A204.1 (cell line): Measurements from ENCODE around the gene HBE1.
"Not testable (repeated sequence)": the region's sequence is repeated elsewhere in the genome, so short reads cannot be mapped to it uniquely, and the experiment has no call there.

ENCODE experiments used
- FAIRE-seq: peaks from 2 replicates; lab custom pipeline; 2012; peaks lifted over from hg19 to GRCh38; lab: Jason Lieb, UNC

The HBE1 gene

DNA sequence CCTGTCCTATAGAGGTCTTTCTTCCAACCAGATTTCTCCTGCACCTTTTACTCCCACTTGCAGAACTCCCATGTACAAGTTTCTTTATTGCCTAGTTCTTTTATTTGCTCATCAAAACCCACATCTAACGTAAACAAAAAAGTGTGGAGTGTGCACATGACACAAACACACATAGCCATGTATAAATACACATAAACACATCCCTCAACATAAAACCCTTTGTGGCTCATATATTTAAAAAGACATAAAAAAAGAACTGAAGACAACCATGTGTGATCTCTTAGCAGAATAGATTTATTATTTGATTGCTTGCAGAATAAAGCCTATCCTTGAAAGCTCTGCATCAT, 16.9 kb downstream of the HBE1 start:
- FAIRE-seq, result no peak

DNA sequence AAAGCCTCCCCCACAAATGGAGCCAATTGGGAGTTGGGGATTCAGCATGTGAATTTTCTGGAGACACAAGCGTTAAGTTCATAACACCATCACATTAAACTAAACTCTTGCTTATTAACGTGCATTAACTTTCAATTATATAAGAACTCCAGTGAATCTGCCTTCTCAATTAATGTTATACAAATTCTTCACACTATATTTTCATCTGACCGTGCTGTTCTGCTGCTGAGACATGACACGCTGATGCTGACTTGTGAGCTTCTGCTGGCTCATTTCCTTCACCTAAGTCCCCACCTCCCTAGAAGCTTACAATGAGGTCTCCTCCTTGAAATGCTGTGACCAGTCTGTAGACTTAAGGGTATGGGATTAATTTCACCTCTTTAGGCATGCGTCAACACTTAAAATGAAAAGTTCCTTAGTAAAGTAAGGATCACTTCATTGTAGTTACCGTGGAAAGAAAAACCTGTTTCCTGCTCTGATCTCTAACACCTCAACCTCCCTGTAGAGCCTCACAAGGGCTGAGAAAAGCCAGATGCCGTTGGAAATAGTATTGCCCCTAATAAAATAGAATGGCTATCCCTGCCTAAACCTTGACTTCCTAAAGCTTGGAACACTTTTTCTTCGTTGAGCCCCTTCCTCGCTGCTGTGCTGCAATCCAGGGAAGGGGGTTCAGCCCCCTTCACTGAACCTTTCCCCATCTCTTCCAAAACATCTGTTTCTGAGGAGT, 17.4 kb downstream of the HBE1 start:
- no peak for FAIRE-seq

DNA sequence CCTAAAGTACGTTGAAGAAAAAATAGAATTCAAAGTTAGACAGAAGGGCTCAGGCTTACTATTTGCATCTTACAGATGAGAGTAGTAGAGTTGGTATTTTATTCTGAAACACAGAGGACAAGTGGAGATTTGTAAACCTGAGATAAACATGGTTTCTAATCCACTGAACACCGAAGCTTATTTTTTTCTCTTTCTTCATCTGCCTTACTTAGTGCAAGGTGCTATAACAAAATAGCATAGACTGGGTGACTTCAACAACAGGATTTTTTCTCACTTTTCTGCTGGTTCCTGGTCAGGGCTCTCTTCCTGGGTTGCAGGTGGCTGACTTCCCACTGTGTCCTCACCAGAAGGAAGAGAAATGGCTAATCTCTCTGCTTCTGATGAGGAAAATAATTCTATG, 18.0 kb downstream of the HBE1 start:
- FAIRE-seq, result no peak

DNA sequence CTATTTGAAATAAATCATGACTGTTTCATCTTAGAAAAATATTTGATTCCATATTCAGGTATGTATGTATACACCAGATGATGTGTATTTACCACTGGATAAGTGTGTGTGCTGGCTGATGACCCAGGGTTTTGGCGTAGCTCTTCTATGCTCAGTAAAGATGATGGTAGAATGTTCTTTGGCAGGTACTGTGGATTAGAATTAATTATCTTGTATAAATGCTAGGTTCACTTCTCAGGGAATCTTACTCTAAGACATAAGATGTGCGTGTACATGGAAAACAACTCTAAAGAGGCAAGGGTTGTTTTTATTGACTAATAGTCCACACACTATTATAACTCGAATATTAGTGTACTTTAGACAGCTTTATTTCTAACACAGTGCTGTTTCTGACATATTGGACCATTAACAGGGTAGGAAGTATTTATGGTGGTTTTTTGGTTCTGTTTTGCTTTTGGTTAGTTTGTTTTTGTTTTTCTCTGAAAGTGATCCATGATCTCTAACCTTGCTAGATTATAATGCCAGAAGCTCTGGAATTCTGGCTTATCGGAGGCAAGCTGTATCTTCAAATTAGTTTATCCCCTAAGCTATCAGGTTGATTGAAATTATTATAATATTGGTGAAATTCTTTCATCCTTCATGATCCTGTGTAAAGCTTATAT, 19.1 kb downstream of the HBE1 start:
- FAIRE-seq, result no peak

DNA sequence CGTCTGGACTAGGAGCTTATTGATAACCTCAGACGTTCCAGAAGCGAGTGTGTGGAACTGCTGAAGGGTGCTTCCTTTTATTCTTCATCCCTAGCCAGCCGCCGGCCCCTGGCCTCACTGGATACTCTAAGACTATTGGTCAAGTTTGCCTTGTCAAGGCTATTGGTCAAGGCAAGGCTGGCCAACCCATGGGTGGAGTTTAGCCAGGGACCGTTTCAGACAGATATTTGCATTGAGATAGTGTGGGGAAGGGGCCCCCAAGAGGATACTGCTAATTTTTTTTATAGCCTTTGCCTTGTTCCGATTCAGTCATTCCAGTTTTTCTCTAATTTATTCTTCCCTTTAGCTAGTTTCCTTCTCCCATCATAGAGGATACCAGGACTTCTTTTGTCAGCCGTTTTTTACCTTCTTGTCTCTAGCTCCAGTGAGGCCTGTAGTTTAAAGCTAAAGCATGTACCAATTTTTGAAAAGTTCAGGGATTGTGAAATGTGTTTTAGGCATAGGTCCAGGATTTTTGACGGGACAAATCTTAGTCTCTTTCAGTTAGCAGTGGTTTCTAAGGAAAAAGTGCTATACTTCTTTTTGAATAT, 19.8 kb downstream of the HBE1 start, which contains the start of gene HBG1:
HBG1 (minus strand) TSS at position 51 of the 590 bp plus-strand sequence. CDS start 53 bp downstream, outside the sequence.
- not testable (repeated sequence) for FAIRE-seq

DNA sequence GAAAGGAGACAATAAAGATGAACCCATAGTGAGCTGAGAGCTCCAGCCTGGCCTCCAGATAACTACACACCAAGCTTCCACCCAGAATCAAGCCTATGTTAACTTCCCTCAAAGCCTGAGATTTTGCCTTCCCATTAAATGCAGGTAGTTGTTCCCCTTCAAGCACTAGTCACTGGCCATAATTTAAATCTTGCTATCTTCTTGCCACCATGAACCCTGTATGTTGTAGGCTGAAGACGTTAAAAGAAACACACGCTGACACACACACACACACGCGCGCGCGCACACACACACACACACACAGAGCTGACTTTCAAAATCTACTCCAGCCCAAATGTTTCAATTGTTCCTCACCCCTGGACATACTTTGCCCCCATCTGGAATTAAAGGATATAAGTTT, 21.2 kb downstream of the HBE1 start:
- FAIRE-seq, result not testable (repeated sequence)

DNA sequence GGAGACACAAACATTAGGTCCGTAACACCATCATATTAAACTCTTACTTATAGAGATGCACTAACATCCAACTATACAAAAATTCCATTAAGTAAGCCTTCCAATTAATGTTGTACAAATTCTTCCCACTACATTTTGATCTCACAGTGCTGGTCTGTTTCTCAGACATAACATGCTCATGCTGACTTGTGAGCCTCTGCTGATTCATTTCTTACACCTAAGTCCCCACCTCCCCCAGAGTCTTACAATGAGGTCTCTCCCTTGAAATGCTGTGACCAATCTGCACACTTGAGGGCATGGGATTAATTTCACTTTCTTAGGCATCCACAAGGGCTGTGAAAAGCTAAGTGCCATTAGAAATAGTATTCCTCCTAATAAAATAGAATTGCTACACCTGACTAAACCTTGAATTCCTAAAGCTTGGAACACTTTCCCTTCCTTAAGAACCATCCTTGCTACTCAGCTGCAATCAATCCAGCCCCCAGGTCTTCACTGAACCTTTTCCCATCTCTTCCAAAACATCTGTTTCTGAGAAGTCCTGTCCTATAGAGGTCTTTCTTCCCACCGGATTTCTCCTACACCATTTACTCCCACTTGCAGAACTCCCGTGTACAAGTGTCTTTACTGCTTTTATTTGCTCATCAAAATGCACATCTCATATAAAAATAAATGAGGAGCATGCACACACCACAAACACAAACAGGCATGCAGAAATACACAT, 22.1 kb downstream of the HBE1 start:
- FAIRE-seq, result no peak

DNA sequence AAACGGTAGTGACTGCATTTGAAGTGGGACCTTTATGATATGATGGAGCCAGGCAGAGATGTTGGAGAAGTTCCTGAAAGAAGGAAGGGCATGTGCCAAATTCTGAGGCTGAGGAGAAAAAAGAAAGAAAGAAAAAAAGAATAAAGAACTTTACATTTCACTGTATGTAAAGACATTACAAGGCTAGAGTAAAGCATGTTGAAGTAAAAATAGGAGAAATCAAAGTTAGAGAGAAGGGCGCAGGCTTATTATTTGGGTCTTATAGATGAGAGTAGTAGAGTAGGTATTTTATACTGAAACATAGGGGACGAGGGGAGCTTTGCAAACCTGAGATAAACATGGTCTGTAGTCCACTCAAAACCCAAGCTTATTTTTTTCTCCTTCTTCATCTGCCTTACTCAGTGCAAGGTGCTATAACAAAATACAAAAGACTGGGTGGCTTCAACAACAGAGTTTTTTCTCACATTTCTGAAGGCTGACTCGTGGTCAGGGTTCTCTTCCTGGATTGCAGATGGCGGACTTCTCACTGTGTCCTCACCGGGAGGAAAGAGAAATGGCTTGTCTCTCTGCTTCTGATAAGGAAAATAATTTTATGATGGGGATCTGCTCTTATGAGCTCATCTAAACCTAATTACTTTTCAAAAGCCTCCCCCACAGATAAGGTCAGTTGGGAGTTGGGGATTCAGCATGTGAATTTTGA, 22.8 kb downstream of the HBE1 start:
- FAIRE-seq, result no peak

DNA sequence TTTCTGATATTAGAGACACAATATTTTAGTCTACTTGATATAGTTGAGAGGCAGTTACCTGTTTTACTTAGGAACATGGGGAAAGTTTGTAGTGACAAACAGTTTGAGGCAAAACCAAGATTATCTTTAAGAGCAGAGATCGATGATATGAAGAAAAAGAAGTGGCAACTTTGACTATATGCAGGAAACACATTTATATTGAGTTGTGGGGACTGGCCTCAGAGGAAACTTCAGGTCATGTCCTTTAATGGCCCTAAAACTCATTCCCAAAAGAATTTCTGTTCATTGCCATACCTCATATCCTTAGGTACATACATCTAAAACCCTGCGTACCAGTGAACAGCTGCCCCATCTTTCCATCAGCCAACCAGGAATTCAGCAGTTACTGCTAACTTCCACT, 24.6 kb downstream of the HBE1 start:
- no peak for FAIRE-seq

DNA sequence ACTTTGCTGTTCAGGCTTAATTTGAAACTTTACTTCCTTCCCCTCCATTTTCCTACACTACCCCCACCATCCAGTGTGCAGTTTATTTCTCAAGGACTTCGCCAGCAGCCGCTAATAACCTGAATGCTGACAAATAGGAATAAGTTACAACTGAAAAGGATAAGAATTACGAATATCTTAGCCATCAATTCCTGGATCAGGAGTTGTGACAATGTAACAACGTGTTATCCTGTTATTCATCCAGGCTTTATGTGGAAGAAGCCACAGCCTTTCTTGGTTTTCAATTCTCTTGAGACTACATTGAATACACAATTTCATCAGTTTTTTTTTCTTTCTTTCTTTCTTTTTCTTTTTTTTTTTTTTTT, 25.9 kb downstream of the HBE1 start:
- no peak for FAIRE-seq

DNA sequence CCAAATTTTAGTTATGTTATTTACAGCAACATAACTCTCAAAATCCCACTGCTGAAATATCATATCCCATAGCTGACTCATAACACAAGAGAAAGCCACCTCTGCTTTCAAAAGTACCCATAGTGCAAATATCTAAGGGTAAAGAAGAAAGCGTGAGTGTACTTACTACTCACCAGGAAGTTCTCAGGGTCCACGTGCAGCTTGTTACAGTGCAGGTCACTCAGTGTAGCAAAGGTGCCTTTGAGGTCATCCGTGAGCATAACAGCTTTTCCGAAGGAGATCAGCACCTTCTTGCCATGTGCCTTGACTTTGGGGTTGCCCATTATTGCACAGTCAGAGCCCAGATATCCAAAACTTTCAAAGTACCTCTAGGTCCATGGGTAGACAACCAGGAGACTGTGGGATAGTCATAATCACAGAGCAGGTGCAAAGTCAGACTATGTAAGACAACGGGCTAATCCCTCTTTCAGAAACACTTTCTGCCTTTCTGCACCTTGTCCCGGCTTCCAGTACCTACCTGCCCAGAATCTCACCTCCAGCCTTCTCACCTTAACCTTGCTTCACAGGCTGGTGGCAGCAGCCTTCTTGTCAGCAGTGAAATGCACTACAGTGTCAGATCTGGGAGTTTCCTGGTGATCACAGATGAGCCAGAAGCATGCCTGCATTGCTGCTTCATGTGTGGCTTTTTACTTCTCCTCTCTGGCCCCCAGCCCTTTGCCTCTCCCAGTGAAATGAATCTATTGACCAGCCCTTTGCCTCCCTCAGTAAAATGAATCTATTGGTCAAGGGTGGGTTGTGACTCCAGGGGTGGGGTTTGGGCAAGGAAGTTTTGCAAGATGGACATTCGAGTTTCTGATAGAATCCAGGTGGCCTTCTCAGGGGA, 26.6 kb downstream of the HBE1 start:
- FAIRE-seq, result no peak

DNA sequence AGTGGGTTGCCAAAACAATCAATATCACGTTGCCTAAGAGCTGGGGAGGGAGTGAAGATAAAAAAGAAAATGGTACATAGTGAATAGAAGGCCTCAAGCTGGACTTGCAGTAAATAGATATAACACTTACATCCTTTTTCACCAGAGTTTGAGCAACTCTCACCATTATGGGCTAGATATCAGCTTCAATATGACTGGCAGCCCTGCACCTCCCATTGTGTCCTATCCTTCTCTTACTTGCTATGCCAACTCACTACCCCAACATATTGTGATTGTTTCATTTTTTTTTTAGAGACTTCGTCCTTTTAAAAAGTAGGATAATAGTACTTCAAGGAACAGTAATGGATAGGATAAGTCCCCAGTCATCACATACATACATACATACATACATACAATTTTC, 27.5 kb downstream of the HBE1 start:
- FAIRE-seq, result no peak

DNA sequence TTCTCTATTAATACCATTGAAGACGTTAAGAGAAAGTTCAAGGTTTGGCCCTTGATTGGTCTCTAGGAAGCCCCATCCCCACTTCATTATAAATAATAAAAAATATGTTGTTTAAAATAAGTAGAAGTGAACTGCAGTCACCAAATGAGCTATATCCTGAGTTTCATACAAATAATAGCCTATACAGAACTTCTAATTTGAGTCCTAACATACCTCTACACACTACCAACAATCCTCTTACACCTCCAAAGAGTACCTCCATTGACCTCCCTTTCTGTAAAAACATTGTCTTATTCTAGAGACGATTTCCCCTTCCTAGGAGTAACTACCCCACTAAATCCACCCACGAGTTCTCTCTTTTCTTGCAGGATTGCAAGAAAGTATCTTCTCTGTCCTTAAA, 28.3 kb downstream of the HBE1 start:
- no peak for FAIRE-seq

DNA sequence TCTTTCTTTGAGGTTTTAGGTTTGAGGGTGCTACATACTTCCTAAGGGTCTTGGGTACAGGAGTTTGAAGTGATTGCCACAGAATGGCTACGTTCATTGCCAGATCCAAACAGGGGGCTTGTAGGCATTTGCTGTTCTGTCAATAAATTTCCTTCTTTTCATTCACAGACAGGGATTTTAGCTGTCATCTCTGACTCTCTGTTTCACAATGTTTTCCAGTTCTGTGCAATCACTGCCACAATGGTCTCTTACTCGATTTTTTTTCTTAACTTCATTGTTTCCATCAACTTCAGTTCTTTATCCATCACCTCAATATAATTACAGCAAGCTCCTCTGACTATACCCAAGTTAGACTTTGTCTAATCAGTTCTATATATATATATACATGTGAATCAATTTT, 29.3 kb downstream of the HBE1 start:
- no peak for FAIRE-seq

DNA sequence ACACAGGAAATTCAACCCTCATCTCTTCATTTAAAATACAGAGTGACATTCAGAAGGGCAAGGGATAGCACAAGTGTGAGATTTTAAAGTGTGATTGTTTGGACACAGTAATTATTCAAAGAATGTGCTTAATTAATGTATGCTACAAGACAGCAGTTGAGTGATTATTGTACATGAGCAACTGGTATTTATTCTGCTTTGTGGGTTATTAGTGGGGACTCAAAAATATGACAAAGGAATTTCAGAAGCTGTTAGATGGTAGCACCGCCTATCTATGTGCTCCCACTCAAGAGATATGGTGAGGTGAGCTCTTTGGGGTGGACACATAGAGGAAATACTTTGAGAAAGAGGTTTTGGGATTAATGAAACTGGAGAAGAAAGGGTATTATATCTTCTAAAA, 29.7 kb downstream of the HBE1 start:
- no peak for FAIRE-seq

DNA sequence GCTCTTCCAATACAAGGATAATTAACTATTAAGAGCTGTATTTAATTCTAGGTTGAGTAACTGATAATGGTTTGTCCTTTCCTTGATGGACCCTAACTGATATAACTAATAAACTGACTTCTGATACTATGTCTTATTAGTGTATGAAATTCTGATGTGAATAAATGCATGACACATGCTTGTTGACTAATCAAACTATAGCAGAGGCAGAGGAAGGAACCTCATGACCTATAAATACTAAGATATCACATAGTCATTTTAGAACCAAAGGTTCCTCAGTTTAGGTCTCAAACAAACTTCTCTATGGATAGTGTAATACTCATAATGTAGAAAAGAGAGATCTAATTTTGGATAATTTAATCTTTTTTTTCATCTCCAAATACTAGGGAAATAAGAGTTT, 30.7 kb downstream of the HBE1 start:
- no peak for FAIRE-seq

DNA sequence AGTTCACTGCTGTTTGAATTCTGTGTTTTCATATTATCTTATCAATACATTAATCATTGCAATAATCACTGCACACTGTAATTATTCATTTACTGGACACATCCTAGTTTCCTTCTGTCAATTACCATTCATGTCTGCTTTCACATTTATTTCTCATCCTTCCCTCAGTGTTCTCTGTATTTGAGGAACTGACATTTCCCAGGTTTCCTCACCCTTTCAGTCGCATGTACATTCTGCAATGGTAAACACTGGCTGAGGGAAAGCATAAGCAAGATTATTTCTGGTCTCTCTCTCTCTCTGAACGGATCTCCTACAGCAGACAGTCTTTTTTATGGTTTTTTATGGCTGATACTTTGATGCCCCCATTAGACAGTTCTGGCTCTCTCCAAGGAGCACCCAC, 31.3 kb downstream of the HBE1 start:
- FAIRE-seq, result no peak

DNA sequence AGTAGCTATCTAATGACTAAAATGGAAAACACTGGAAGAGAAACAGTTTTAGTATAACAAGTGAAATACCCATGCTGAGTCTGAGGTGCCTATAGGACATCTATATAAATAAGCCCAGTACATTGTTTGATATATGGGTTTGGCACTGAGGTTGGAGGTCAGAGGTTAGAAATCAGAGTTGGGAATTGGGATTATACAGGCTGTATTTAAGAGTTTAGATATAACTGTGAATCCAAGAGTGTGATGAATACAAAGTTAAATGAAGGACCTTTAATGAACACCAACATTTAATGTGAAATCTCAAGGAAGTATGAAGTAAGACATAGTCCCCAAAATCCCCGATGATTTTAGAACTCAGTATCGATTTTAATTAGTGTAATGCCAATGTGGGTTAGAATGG, 32.3 kb downstream of the HBE1 start:
- no peak for FAIRE-seq

DNA sequence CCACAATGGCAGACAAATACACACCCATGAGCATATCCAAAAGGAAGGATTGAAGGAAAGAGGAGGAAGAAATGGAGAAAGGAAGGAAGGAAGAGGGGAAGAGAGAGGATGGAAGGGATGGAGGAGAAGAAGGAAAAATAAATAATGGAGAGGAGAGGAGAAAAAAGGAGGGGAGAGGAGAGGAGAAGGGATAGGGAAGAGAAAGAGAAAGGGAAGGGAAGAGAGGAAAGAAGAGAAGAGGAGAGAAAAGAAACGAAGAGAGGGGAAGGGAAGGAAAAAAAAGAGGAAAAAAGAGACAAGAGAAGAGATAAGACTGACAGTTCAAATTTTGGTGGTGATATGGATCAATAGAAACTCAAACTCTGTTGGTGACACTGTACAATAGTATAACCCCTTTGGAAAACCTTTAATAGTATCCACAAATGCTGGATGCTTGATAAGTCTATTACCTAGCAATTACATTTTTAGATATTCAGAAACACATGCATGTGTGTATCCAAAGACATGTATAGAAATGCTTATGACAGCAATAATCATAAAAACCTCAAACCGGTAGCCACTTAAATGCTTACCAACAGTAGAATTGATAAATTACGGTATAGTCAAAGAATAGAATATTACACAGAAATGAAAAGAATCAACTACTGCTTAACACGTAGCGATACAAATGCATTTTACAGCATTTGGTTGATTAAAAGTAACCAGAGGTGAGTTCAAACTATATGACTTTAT, 34.2 kb downstream of the HBE1 start:
- no peak for FAIRE-seq

DNA sequence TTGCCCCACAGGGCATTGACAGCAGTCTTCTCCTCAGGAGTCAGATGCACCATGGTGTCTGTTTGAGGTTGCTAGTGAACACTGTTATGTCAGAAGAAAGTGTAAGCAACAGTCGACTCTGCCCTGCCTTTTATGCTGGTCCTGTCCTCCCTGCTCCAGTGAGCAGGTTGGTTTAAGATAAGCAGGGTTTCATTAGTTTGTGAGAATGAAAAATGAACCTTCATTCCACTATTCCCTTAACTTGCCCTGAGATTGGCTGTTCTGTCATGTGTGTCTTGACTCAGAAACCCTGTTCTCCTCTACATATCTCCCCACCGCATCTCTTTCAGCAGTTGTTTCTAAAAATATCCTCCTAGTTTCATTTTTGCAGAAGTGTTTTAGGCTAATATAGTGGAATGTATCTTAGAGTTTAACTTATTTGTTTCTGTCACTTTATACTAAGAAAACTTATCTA, 35.3 kb downstream of the HBE1 start, which contains the start of gene HBD:
HBD (minus strand) TSS at position 103 of the 454 bp plus-strand sequence; CDS start at position 53, 50 bp downstream.
- no peak for FAIRE-seq

DNA sequence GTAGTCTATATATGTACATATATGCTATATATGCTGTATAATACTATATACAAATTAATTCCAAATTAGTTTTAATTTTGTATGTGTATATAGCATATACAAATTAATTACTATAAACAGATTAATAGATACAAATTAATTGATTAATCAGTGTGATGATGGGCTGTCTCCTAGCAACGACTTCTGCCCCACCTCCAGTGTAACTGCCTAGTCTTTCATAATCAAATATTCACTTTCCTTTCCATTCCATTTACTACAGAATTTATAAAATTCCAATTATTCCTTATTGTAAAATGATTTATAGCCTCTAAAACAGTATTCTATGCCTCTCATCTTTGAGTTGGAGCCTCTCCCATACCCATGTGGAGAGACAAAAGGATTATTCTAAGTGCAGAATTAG, 36.4 kb downstream of the HBE1 start:
- no peak for FAIRE-seq
